Left renal cortex interstitium (tissue), 4 donors: ENCODE measurements around the gene TBC1D22A. TPM values are rescaled to one million over a fixed set of nuclear protein-coding genes. Genes with fewer than 3 reads are reported as not detected.
"Not testable (repeated sequence)": the region's sequence is repeated elsewhere in the genome, so short reads cannot be mapped to it uniquely, and the experiment has no call there.

Experiments
- DNase-seq, 4 donors: peaks; one replicate each; pipeline ENCODE4 v3.0.0-alpha.2; 2013; ENCODE audit warnings: low read depth in 4 of 4, low spot score in 2 of 4, missing footprints in 1 of 4
- polyA plus RNA-seq, 4 donors: library from polyadenylated mRNA; unstranded; fragments of 120-200 nt; gene quantifications; one replicate each; pipeline ENCODE4 v1.2.1, GENCODE V29; 2013; ENCODE audit not compliant: insufficient read length in 4 of 4

Gene TBC1D22A
- polyA plus RNA-seq, 4 donors = 17.1 to 19.2 (median 18.4) TPM

GRCh38 chr22:47048123-47049077 is 285.9 kb downstream of the TBC1D22A start:
- no peak for DNase-seq

DNA sequence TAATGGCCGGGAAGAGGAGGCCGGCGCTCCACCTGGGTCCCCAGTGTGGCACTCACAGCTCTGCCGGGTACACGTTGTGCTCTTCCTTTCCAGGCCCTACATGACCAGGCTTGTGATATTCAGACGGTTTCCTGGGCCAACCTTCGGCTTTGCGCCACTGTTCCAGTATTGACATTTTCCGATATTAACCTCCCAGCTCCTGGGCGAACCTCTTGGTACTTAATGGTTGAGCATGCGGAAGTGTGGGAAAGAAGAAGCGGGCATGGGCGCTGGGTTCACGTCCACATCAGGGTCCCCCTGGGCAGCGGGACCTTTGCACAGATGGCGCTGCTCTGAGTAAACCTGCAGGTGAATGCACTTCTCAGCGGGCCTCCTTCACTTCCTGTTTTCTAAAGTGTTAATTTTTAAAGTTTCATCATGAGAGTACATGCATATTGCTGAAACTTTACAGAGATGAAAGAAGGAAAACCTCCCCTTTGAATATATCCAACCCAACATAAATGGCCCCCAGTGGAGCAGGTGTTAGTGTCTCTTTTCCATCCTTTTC is 286.7 kb downstream of the TBC1D22A start:
- DNase-seq = no peak

DNA sequence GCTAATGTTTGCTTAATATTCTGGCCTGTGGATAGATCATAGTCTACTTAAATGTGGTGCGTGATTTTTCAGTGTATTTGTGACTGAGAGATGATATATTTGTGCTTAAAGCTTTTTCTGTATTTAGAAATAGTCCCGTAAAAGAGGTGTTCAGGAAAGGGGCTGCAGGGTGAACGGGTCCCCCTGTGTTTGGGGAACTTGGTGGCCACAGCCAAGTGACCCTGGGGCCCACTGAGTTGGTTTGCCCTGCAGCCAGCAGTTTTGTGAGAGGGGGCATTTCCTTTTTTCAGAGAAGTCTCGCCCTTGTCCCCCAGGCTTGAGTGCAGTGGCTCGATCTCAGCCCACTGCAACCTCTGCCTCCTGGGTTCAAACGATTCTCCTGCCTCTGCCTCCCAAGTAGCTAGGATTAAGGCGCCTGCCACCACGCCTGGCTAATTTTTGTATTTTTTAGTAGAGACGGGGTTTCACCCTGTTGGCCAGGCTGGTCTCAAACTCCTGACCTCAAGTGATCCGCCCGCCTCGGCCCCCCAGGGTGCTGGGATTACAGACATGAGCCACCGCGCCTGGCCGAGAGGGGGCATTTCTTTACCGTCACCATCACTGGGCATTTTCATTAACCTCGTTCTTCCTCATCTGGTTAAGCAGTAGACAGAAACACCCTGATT is 287.4 kb downstream of the TBC1D22A start:
- not testable (repeated sequence) for DNase-seq

GRCh38 chr22:47050401-47051051 is 288.1 kb downstream of the TBC1D22A start:
- DNase-seq = no peak

DNA sequence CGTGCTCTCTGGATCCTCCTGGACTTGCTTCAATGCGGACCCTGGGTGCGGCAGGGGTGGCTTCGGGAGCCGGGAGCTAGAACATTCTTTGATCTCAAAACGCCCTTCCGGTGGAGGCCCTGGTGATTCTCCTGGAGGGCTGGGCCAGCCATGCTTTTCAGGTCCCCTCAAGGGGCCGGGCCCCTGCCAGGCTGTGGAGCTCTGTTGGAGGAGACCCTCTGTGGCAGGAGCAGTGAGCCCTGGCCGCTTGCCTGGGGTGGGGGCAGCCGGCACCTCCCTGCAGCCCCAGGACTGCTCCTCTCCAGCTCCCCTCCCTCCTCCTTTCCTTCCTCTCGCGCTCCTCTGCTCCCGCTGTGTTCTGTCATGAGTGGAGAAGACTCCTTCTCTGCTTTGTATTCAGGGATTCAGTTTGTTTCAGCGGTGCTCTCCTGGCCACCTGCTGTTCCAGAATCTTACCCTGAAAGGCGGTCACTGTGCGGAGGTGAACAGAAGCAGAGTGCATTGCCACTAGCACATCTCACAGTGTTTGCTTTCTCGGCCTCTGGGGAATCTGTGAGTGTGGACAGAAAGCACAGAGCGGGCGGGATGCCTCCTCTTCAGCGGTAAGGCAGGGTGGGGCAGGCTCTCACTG is 289.1 kb downstream of the TBC1D22A start:
- DNase-seq = no peak

DNA sequence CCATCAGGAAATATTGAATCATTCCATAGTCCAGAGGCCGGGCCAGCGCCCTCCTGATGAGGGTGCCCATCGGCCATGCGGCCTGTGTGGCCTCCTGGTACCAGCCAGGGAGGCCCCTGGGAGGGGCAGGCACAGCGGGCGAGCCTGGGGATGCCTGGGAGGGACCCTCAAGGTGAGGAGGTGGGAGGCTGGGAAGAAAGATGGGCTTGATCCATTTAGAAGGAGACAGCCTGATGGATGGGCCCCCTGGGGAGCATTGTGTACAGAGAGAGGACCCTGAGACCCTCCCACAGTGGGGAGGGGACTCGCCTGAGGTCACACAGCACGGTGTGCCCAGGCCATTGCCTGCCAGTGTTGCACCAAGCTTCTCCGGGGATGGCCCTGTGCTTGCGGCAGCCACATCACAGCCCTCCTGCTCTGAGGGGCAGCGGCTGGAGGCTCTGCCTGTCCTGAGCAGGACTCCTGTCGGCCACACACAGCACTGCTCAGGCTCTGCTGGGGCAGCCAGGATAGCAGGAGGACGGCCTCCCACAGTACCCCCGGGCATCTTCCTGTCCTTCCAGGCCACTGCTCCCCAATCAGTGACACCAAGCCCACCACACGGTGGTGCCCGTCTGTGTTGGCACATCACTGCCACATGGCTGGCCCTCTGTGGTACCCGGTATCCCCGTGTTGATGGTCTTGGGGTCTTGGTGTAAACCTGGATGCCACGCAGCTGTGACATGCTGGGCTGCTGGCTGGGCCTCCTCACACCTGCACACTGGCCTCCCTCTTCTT is 290.0 kb downstream of the TBC1D22A start:
- DNase-seq = no peak

DNA sequence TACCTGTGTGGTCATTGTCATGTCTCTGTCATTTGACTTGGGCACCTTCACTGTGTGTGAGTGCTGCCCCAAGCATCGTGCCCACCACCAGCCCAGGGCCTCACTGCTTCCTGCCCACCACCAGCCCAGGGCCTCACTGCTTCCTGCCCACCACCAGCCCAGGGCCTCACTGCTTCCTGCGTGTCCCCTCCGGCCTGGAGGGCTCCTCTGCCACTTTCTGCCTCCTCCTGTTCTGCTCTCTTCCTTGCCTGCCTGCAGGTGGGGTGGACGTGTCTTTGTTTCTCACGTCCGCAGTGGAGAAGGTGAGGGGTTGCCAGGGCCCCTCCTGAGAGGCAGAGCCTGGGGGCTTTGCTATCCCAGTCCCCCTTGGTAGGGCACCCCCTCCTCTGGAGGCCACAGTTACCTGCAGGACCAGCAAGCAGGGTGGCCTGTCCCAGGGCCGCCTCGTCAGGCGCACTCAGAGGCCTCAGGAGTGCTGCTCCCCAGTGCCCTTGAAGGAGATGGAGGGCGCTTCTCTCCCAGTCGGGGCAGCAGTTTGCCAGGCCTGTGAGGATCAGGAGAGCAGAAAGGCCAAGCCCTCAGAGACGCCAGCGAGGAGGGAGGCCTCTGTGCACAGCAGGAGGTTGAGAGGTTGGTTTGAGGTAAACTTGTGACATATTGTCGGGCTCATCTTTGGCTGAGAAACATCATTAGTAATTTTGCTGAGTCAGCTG is 290.7 kb downstream of the TBC1D22A start:
- DNase-seq = no peak

DNA sequence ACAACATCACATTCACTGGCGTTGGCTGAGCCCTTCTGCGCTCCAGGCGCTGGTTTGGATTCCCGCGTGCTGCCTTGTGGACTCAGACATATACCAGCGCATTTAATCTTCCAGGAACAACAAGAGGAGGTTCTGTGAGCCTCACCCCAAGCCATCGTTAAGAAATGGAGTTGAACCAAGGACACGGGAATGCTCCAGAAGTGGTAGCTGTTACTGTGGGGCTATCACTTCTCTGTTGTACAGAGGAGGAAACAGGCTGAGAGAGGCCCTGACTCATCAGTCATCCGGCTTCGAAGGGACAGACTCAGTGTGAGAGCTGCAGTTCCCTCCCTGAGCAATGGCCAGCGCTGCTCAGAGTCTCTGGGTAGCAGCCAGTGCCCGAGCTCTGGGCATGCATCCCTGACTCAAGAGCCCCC is 291.3 kb downstream of the TBC1D22A start:
- no peak for DNase-seq

DNA sequence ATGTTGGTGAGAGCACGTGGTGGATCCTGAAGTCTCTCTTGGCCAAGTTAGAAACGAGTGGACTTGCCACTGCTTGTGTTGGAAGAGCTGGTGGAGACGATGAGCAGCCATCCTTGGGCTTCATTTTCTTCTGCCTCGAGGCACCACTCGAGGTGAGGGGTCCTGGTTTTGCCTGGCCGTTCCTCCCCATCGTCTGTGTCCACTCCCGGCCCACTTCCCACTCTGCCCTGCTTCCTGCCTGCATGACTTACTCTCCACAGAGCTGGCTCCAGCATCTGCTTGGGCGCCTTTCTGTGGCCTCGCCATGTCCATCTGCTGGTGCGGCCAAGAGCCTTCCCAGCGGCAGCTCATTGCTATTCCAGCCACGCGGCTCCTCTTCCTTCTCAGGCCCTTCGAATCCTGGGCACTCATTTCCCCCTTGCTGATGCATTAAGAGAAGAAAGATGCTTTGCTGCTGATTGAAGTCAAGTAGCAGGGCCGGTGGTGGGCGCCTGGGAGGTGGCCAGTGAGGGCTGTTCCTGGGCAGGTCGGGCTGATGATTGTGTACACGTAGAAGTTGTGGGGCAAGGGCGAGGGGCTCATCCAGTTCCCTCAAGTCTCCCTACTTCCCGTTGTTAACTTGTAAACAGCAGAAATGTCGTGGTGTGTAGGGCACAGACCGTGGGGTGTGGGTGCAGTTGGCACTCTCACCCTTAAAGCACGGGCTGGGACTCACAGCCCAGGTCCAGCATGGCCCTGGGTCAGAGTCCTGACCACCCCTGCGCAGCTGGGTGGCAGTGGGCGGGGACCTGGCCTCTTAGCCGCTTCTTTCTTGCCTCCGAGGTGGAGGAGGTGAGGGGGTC is 292.0 kb downstream of the TBC1D22A start:
- no peak for DNase-seq

GRCh38 chr22:47055073-47055355 is 292.6 kb downstream of the TBC1D22A start:
- no peak for DNase-seq

GRCh38 chr22:47055461-47055860 is 293.0 kb downstream of the TBC1D22A start:
- no peak for DNase-seq

- no peak for DNase-seq
These were observed 293.5 kb downstream of the TBC1D22A start for GRCh38 chr22:47055921-47056320.

- no peak for DNase-seq
These were observed 293.9 kb downstream of the TBC1D22A start for GRCh38 chr22:47056361-47056760.

DNA sequence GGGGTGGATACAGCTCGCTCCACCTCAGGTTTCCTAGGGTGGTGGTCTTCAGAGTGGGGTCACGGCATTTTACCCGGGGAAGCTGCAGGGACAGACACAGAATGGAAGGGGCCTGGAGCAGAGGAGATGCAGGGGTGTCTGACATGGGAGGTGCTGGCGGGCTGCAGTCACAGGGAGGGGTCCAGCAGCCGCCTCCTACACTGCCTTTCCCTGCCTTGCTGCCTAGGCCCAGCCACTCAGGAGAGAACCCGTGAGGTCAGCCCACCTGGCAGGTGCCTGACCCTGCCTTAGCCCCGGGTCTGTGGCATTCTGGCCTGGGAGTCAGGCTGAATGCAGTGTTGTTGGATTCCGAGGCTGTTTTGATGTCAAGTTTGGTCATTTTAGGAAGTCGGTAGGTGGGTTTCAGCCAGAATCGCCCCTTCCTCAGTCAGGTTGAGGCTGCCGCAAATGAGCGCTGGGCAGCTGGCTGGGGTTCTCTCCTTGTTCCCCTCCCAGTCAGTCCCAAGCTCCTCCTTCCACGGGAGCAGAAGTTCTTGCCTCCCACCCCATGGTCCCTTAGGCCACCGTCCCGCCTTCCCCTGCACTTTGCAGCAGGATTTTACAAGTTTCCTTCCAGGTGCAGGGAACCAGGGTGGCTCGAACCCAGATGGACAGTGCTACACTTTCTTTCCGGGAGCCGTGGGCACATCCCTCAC is 294.5 kb downstream of the TBC1D22A start:
- DNase-seq = no peak

- DNase-seq = no peak
These were observed 295.6 kb downstream of the TBC1D22A start for GRCh38 chr22:47057916-47058585.

GRCh38 chr22:47059076-47059475 is 296.6 kb downstream of the TBC1D22A start:
- DNase-seq = no peak

DNA sequence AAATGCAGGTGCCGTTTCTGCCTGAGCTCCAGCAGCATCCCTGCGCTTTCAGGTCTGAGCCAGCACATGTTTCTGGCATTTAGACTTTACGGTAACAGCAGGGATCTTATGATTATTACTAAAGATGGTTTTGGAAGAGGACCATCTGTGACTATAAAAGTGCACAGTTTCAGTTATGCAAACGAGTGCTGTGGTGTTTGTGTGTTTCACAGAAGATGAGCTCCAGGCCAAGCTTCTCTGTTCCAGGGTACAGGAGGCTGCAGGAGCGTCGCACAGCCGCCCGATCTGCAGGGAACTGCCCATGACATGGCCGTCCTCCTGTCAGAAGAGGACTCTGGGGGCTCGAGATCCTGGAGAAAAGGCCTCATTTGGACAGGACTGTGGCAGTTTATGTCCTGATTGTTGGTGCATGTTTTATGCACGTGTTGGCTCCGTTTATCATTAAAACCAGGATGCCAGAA is 297.3 kb downstream of the TBC1D22A start:
- DNase-seq = no peak
